GM18526 (cell line): Measurements from ENCODE around the gene SNRPD1.

Experiments
- POLR2A ChIP-seq: IDR thresholded peaks from 3 replicates; pipeline ENCODE4 v1.6.1; 2011; ENCODE audit not compliant: insufficient read length; ENCODE audit errors: extremely low read depth

SNRPD1 gene

DNA sequence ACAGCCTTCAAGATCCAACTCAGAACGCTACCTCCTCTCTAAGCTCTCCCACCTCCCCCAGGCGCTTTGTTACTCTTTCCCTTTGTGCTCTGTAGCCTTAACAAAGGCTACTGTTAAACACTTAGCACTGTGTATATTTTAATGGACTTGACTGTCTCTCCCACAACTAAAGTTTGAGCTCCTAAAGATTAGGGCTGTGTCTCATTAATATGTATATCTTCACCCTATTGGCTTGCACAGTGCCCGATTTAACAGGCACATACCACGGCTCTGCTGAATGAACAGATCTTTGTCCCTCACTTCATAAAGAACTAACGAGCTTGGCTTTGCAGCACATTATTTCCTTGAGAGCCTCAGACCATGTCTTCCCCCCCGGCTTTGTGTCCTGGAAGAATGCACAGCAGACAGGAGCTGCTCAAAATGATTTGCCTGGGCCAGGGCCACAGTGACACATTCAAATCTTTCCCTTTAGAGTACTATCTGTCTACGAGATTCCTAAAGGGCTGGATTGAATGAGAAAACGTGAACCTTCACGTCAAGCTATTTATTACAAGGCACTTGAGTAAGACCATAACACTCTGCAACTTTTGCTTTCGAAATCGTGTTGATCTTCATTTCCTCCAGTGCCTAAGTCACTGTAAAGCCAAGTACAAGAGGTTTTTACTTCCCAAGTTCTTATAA lies 70.4 kb downstream of the SNRPD1 start:
- TF ChIP-seq POLR2A = no peak
